ENCODE measurements around the gene WDR83. TPM values are rescaled to one million over a fixed set of nuclear protein-coding genes. Genes with fewer than 3 reads are reported as not detected.

Gene WDR83
- polyA plus RNA-seq, 3 donors, result 7.9 to 9.9 (median 8.5) TPM

DNA sequence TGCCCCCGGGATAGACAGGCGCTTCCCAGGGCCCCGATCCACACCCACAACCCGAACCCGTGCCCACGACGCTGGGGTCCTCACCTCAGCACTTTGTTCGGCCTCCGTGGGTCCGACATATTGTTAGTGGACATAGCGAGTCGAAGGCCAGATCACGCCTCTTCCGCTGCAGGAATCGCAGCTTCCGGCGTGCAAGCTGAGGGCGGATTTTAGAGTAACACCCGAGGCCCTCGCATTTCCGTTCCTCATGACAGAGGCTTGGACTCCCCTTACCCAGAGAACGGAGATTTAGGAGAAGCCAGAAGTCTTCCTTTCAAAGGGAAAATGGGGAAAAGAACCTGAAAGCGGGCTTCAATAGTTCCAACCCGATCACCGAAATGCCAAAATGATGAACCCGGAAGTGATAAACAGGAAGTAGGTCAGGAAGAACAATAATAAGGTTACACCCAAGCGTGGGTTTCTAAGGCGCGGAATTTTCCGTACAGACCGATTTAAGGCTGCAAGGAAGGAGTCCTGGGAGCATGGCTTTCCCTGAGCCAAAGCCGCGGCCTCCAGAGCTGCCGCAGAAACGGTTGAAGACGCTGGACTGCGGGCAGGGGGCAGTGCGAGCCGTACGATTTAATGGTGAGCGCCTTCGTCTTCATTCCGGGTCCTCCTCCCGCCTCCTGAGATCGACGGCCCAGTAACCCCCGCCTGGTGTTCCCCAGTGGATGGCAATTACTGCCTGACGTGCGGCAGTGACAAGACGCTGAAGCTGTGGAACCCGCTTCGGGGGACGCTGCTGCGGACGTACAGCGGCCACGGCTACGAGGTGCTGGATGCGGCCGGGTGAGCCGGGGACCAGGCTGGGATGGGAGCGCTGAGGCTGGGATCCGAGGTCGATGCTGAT is 2.9 kb downstream of the WDR83 start:
- Mint-ChIP-seq H3K27ac (peak overlapping the region; percentile 97 to 100 (median 100)), H3K27me3 (ENCODE audit: low read depth in 3 of 3) (peaks cover 0 to 3% (median 0%) of the 10 kb centered on the region in 3 donors), H3K4me1 (peaks cover 47% of the 10 kb centered on the region), H3K36me3 (peaks cover 23 to 39% of the 10 kb centered on the region in 2 donors), H3K4me3 (peak overlapping the region; percentile 90 to 97), H3K9me3 (peaks cover 0 to 3% (median 0%) of the 10 kb centered on the region in 7 donors)
- Histone ChIP-seq H2AFZ (ENCODE audit: insufficient read depth, low read depth, low read length, poor library complexity, severe bottlenecking) (peak overlapping the region; percentile 94), H3K4me2 (replicated peaks; ENCODE audit: extremely low read depth, low read length, poor library complexity, severe bottlenecking) (peak overlapping the region; percentile 95), H3K9me3 (replicated peaks in 1 of 2; ENCODE audit: control insufficient read depth in 1 of 2, insufficient read depth in 1 of 2, low read length in 2 of 2) (no peaks in the 10 kb centered on the region), H4K20me1 (ENCODE audit: insufficient read depth, low read length) (peaks cover 39% of the 10 kb centered on the region), H3K79me2 (ENCODE audit: insufficient read depth, low read length) (peaks cover 64% of the 10 kb centered on the region), H3K36me3 (replicated peaks in 1 of 2; ENCODE audit: control insufficient read depth in 1 of 2, insufficient read depth in 2 of 2, low read length in 2 of 2) (peaks cover 21 to 28% of the 10 kb centered on the region in 2 donors), H3K9ac (ENCODE audit: insufficient read depth, low read length, poor library complexity, severe bottlenecking) (peak overlapping the region; percentile 92), H3K4me3 (replicated peaks in 1 of 3; ENCODE audit: low read depth in 2 of 3, low read length in 3 of 3) (peak overlapping the region; percentile 61 to 96 (median 81)), H3K27me3 (ENCODE audit: control insufficient read depth in 2 of 2, insufficient read depth in 2 of 2, low read length in 2 of 2) (no peaks in the 10 kb centered on the region), H3K27ac (ENCODE audit: low read depth in 1 of 2, low read length in 2 of 2) (peak overlapping the region; percentile 78 to 100), H3K4me1 (ENCODE audit: control insufficient read depth in 1 of 2, insufficient read depth in 2 of 2, low read length in 2 of 2) (peaks cover 44 to 55% of the 10 kb centered on the region in 2 donors)
- intact Hi-C loops (cut with micrococcal nuclease), result loop anchor here (1.0 to 10.0 kb wide), 6 partner anchors 27 to 505 kb away; partner anchors contain the start of genes ZNF490 (in 2 of the 2), ZNF791 (in 2 of the 2), FBXW9 (in 1 of the 2) and JUNB (in 1 of the 2)
- TF ChIP-seq, protein P1, sequence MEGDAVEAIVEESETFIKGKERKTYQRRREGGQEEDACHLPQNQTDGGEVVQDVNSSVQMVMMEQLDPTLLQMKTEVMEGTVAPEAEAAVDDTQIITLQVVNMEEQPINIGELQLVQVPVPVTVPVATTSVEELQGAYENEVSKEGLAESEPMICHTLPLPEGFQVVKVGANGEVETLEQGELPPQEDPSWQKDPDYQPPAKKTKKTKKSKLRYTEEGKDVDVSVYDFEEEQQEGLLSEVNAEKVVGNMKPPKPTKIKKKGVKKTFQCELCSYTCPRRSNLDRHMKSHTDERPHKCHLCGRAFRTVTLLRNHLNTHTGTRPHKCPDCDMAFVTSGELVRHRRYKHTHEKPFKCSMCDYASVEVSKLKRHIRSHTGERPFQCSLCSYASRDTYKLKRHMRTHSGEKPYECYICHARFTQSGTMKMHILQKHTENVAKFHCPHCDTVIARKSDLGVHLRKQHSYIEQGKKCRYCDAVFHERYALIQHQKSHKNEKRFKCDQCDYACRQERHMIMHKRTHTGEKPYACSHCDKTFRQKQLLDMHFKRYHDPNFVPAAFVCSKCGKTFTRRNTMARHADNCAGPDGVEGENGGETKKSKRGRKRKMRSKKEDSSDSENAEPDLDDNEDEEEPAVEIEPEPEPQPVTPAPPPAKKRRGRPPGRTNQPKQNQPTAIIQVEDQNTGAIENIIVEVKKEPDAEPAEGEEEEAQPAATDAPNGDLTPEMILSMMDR (IDR thresholded peaks at IDR 0.05), result no peak
- 0% methylated on average over 57 of the region's 64 CpGs for WGBS (ENCODE audit: insufficient coverage)
- peak; percentile 82 to 86 (median 85) for DNase-seq

DNA sequence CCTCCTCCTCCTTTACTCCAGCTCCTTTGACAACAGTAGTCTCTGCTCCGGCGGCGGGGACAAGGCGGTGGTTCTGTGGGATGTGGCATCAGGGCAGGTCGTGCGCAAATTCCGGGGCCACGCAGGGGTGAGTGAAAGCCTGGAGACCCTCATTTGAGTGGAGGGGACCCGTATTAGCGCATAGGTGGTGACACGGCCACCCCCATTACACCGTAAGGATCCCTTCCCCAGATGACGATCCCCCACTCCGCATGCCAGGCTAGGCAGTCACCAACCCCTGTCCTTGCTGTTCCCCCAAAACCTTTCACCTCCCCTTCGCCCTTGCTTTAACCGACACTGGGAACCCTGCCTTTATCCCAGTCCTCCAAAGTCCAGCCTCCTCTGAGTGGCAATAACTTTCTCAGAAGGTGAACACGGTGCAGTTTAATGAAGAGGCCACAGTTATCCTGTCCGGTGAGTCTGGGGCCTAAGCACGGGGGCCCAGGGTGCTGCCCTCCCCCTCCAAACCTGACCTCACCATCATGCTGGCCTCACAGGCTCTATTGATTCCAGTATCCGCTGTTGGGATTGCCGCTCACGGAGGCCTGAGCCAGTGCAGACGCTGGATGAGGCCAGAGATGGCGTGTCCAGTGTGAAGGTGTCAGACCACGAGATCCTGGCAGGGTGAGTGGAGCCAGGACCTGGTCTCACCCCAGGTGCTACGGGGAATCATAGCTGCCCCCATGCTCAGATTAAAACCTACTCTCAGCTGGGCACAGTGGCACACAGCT is 3.7 kb downstream of the WDR83 start:
- H3K4me1 ChIP-seq (ENCODE audit: control insufficient read depth in 1 of 2, insufficient read depth in 2 of 2, low read length in 2 of 2), result peaks cover 36 to 47% of the 10 kb centered on the region in 2 donors
- intact Hi-C loops (cut with micrococcal nuclease), result no loop called here
- WGBS (ENCODE audit: insufficient coverage), result 76% methylated on average over 12 of the region's 26 CpGs
- H3K4me1 Mint-ChIP-seq, result peaks cover 40% of the 10 kb centered on the region
- peaks cover 38% of the 10 kb centered on the region for H4K20me1 ChIP-seq (ENCODE audit: insufficient read depth, low read length)
- peak overlapping the region; percentile 94 for H2AFZ ChIP-seq (ENCODE audit: insufficient read depth, low read depth, low read length, poor library complexity, severe bottlenecking)
- H3K4me3 ChIP-seq (replicated peaks in 1 of 3; ENCODE audit: low read depth in 2 of 3, low read length in 3 of 3), result peak overlapping the region; percentile 61 to 96 (median 81)
- DNase-seq, result no peak
- peak overlapping the region; percentile 81 to 100 (median 100) for H3K27ac Mint-ChIP-seq
- H3K9ac ChIP-seq (ENCODE audit: insufficient read depth, low read length, poor library complexity, severe bottlenecking), result peak overlapping the region; percentile 92
- H3K4me2 ChIP-seq (replicated peaks; ENCODE audit: extremely low read depth, low read length, poor library complexity, severe bottlenecking), result peak overlapping the region; percentile 95
- H3K27me3 Mint-ChIP-seq (ENCODE audit: low read depth in 3 of 3), result peaks cover 0 to 3% (median 0%) of the 10 kb centered on the region in 3 donors
- TF ChIP-seq, protein P1 (IDR thresholded peaks at IDR 0.05), result no peak
- H3K9me3 ChIP-seq (replicated peaks in 1 of 2; ENCODE audit: control insufficient read depth in 1 of 2, insufficient read depth in 1 of 2, low read length in 2 of 2), result no peaks in the 10 kb centered on the region
- H3K36me3 Mint-ChIP-seq, result peaks cover 29 to 41% of the 10 kb centered on the region in 2 donors
- peaks cover 23 to 31% of the 10 kb centered on the region in 2 donors for H3K36me3 ChIP-seq (replicated peaks in 1 of 2; ENCODE audit: control insufficient read depth in 1 of 2, insufficient read depth in 2 of 2, low read length in 2 of 2)
- H3K9me3 Mint-ChIP-seq, result peaks cover 0 to 3% (median 0%) of the 10 kb centered on the region in 7 donors
- peaks cover 58% of the 10 kb centered on the region for H3K79me2 ChIP-seq (ENCODE audit: insufficient read depth, low read length)
- H3K27me3 ChIP-seq (ENCODE audit: control insufficient read depth in 2 of 2, insufficient read depth in 2 of 2, low read length in 2 of 2), result no peaks in the 10 kb centered on the region
- peak overlapping the region; percentile 78 to 100 for H3K27ac ChIP-seq (ENCODE audit: low read depth in 1 of 2, low read length in 2 of 2)
- peak overlapping the region; percentile 90 to 97 for H3K4me3 Mint-ChIP-seq
